BJ (cell line): ENCODE data around the gene LIMK2. TPM values are rescaled to one million over a fixed set of nuclear protein-coding genes. Genes with fewer than 3 reads are reported as not detected.
"Not testable (repeated sequence)": the region's sequence is repeated elsewhere in the genome, so short reads cannot be mapped to it uniquely, and the experiment has no call there.

Experiments used
- CTCF ChIA-PET: fragments of 350-600 bp; formaldehyde crosslinking; extraction: SDS; loops from one replicate; lab custom pipeline; 2021; ENCODE audit warnings: antibody characterized with exemption, inconsistent platforms; lab: Yijun Ruan, JAX
- POLR2A ChIA-PET: fragments of 300-600 bp; sonication (Branson Sonifier 250); formaldehyde crosslinking; extraction: SDS; loops from one replicate; lab custom pipeline; 2021; ENCODE audit warnings: antibody characterized with exemption; lab: Charles Lee
- DNase-seq: peaks from one replicate; pipeline ENCODE4 v3.0.0-alpha.2; 2011; ENCODE audit warnings: low read depth
- H3K27me3 ChIP-seq: 2 replicates; pipeline ENCODE4 v1.6.0; 2011; ENCODE audit warnings: low read length; ENCODE audit not compliant: control insufficient read depth, insufficient read depth
- H3K36me3 ChIP-seq: 2 replicates; pipeline ENCODE4 v1.5.1; 2011; ENCODE audit warnings: low read length; ENCODE audit not compliant: control insufficient read depth, insufficient read depth
- H3K4me3 ChIP-seq: 2 replicates; pipeline ENCODE4 v1.5.1; 2011; ENCODE audit warnings: low read depth, mild to moderate bottlenecking, control low read depth, low read length
- polyA plus RNA-seq: library from polyadenylated mRNA; depleted of rRNA; stranded (reverse); fragments of >200 nt; gene quantifications from 2 replicates; pipeline ENCODE4 v1.2.3, GENCODE V29; 2011
- TF ChIP-seq, protein P1 (sequence below): IDR thresholded peaks from 2 replicates; pipeline ENCODE4 v1.5.1; 2011; ENCODE audit warnings: low read depth, mild to moderate bottlenecking, control low read depth, inconsistent platforms, low read length, moderate library complexity; ENCODE audit not compliant: insufficient read depth

The LIMK2 gene
- polyA plus RNA-seq, 1 experiment = 5.5 TPM

DNA sequence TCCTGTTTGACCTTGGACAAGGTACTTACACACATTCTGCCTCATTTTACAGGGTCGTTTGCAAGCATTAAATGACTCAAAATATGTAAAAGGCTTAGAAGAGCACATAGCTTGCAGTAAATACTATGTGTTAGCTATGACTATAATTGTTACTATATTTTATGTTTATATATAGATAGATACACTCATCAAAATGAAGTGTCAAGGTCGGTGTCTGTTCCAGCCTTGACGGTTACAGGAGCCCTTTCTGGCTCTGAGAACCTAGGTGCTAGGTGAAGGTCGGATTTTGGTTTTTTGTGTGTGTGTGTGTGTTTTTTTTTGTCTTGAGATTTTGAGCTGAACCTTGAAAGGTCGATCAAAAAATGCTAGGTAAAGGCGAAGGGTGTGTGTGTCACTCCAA lies 24.5 kb upstream of the LIMK2 start:
- CTCF ChIA-PET = interaction anchor here (1.2 to 1.4 kb wide), 2 partner anchors 14 to 24 kb away, joined by 3 read pairs; partner anchors contain the start of gene LIMK2
- POLR2A ChIA-PET = no interaction called here

GRCh38 chr22:31192513-31192912 lies 19.6 kb upstream of the LIMK2 start:
- no peak overlapping the region for H3K4me3 ChIP-seq
- no peaks in the 10 kb centered on the region for H3K27me3 ChIP-seq
- H3K36me3 ChIP-seq = peaks cover 9% of the 10 kb centered on the region
- ChIA-PET CTCF (interaction anchor here (1.5 to 3.9 kb wide), 3 partner anchors 15 to 38 kb away, joined by 5 to 26 read pairs (median 6); partner anchors contain the start of gene LIMK2), POLR2A (no interaction called here)
- no peak for DNase-seq
- TF ChIP-seq, protein P1, sequence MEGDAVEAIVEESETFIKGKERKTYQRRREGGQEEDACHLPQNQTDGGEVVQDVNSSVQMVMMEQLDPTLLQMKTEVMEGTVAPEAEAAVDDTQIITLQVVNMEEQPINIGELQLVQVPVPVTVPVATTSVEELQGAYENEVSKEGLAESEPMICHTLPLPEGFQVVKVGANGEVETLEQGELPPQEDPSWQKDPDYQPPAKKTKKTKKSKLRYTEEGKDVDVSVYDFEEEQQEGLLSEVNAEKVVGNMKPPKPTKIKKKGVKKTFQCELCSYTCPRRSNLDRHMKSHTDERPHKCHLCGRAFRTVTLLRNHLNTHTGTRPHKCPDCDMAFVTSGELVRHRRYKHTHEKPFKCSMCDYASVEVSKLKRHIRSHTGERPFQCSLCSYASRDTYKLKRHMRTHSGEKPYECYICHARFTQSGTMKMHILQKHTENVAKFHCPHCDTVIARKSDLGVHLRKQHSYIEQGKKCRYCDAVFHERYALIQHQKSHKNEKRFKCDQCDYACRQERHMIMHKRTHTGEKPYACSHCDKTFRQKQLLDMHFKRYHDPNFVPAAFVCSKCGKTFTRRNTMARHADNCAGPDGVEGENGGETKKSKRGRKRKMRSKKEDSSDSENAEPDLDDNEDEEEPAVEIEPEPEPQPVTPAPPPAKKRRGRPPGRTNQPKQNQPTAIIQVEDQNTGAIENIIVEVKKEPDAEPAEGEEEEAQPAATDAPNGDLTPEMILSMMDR = no peak

More for the DNA sequence above, 24.5 kb upstream of the LIMK2 start:
- H3K4me3 ChIP-seq = no peak overlapping the region
- no peaks in the 10 kb centered on the region for H3K27me3 ChIP-seq
- no peak for DNase-seq
- peaks cover 7% of the 10 kb centered on the region for H3K36me3 ChIP-seq
- TF ChIP-seq, protein P1 = no peak

GRCh38 chr22:31193092-31193491 lies 19.0 kb upstream of the LIMK2 start:
- H3K4me3 ChIP-seq = no peak overlapping the region
- POLR2A ChIA-PET = interaction anchor here (0.6 kb wide), 1 partner anchor 14 kb away, joined by 4 read pairs; no protein-coding TSS in a partner anchor
- H3K36me3 ChIP-seq = peaks cover 9% of the 10 kb centered on the region
- no peaks in the 10 kb centered on the region for H3K27me3 ChIP-seq
- CTCF ChIA-PET = interaction anchor here (1.5 to 3.9 kb wide), 3 partner anchors 15 to 38 kb away, joined by 5 to 26 read pairs (median 6); partner anchors contain the start of gene LIMK2
- TF ChIP-seq, protein P1 = no peak
- DNase-seq = no peak

DNA sequence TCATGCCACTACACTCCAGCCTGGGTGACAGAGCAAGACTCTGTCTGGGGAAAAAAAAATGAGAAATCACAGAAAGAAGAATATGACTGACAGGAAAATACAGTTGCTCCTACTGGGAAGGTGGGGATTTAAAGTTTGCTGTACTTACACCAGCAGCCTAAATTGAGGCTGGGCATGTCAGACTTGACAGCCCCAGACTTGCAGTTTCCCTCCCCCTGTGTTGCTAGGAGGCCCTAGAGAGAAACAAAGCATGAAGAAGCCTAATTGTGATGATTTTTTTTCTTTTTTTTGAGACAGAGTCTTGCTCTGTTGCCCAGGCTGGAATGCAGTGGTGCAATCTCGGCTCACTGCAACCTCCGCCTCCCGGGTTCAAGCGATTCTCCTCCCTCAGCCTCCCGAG lies 17.4 kb upstream of the LIMK2 start:
- DNase-seq, H3K27me3 ChIP-seq, H3K4me3 ChIP-seq, POLR2A ChIA-PET: not testable (repeated sequence)
- CTCF ChIA-PET = interaction anchor here (3.9 kb wide), 1 partner anchor 18 kb away, joined by 26 read pairs; the partner anchor contains the start of gene LIMK2
- peaks cover 15% of the 10 kb centered on the region for H3K36me3 ChIP-seq

GRCh38 chr22:31199187-31199586 lies 12.9 kb upstream of the LIMK2 start:
- H3K36me3 ChIP-seq = peaks cover 25% of the 10 kb centered on the region
- ChIA-PET CTCF (interaction anchor here (0.6 to 5.4 kb wide), 2 partner anchors 8 to 13 kb away, joined by 3 to 34 read pairs; partner anchors contain the start of gene LIMK2), POLR2A (no interaction called here)
- H3K27me3 ChIP-seq = no peaks in the 10 kb centered on the region
- H3K4me3 ChIP-seq = no peak overlapping the region
- no peak for DNase-seq
- TF ChIP-seq, protein P1 = no peak

DNA sequence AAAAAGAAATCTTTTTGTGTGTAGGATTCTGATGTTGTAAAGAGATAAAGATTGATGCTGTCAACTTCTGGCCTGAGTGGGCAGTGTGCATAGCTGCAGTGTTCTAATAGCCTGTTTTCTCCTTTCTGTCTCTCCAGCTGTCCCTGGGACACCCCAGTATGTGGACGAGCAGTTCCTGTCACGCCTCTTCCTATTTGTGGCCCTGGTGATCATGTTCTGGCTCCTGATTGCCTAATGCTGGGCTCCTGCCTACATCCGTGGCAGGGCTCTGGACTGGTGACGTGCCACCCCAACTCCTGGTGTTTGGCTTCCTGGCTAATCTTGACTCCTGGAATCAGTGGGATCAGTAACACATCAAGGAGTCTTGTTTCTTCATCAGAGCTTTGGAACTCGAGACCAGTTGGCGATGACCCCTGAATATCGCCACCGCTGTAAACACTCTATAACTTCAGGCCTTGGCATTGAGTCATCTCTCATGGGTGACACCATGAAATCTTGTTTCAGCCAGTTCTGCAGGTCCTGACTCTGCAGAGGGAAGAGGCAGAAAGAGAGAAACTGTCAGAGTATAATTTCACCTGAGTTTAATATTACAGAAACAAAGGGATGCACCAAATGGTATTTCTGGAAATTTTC lies 7.6 kb upstream of the LIMK2 start:
- H3K36me3 ChIP-seq = peaks cover 16% of the 10 kb centered on the region
- H3K27me3 ChIP-seq, CTCF ChIA-PET, POLR2A ChIA-PET, H3K4me3 ChIP-seq, DNase-seq: not testable (repeated sequence)

- POLR2A ChIA-PET, CTCF ChIA-PET, DNase-seq, H3K4me3 ChIP-seq, H3K27me3 ChIP-seq: not testable (repeated sequence)
- H3K36me3 ChIP-seq = peaks cover 14% of the 10 kb centered on the region
These were observed 7.0 kb upstream of the LIMK2 start for GRCh38 chr22:31205059-31205458.

- CTCF ChIA-PET = interaction anchor here (1.8 kb wide), 1 partner anchor 24 kb away, joined by 4 read pairs; no protein-coding TSS in a partner anchor
- DNase-seq, POLR2A ChIA-PET, H3K4me3 ChIP-seq, H3K27me3 ChIP-seq: not testable (repeated sequence)
- H3K36me3 ChIP-seq = peaks cover 11% of the 10 kb centered on the region
These were observed 5.6 kb upstream of the LIMK2 start for GRCh38 chr22:31206460-31206859.
